ENCODE measurements around the gene LYZL2. TPM values are rescaled to one million over a fixed set of nuclear protein-coding genes. Genes with fewer than 3 reads are reported as not detected.
A peak's percentile ranks its signal among the peaks of the same experiment; 100 is the strongest.

The LYZL2 gene
- total and polyA plus RNA-seq, 9 of the 15 experiments (the other 6 are each of a cell fraction or from before 2014, with no cell fraction given) = not detected

- TF ChIP-seq, protein P1, sequence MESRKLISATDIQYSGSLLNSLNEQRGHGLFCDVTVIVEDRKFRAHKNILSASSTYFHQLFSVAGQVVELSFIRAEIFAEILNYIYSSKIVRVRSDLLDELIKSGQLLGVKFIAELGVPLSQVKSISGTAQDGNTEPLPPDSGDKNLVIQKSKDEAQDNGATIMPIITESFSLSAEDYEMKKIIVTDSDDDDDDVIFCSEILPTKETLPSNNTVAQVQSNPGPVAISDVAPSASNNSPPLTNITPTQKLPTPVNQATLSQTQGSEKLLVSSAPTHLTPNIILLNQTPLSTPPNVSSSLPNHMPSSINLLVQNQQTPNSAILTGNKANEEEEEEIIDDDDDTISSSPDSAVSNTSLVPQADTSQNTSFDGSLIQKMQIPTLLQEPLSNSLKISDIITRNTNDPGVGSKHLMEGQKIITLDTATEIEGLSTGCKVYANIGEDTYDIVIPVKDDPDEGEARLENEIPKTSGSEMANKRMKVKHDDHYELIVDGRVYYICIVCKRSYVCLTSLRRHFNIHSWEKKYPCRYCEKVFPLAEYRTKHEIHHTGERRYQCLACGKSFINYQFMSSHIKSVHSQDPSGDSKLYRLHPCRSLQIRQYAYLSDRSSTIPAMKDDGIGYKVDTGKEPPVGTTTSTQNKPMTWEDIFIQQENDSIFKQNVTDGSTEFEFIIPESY (CRISPR knock-in tag; IDR thresholded peaks at IDR 0.05) = no peak
- TF ChIP-seq RCOR1 (IDR thresholded peaks at IDR 0.05; ENCODE audit: borderline replicate concordance in 1 of 2, low read depth in 2 of 2, low read length in 2 of 2) = no peak
- no peak for TF ChIP-seq ZFPM2 (CRISPR knock-in tag; IDR thresholded peaks at IDR 0.05)
- TF ChIP-seq MAFG (tag; conservative IDR thresholded peaks at IDR 0.05) = no peak
- TF ChIP-seq PHF21A (IDR thresholded peaks at IDR 0.05; ENCODE audit: borderline replicate concordance, low read depth) = no peak
- TF ChIP-seq ETV5 (CRISPR knock-in tag; IDR thresholded peaks at IDR 0.05; ENCODE audit: low read depth) = no peak
- TF ChIP-seq SMARCE1 (IDR thresholded peaks at IDR 0.05) = no peak
- TF ChIP-seq, protein P2, sequence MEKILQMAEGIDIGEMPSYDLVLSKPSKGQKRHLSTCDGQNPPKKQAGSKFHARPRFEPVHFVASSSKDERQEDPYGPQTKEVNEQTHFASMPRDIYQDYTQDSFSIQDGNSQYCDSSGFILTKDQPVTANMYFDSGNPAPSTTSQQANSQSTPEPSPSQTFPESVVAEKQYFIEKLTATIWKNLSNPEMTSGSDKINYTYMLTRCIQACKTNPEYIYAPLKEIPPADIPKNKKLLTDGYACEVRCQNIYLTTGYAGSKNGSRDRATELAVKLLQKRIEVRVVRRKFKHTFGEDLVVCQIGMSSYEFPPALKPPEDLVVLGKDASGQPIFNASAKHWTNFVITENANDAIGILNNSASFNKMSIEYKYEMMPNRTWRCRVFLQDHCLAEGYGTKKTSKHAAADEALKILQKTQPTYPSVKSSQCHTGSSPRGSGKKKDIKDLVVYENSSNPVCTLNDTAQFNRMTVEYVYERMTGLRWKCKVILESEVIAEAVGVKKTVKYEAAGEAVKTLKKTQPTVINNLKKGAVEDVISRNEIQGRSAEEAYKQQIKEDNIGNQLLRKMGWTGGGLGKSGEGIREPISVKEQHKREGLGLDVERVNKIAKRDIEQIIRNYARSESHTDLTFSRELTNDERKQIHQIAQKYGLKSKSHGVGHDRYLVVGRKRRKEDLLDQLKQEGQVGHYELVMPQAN (IDR thresholded peaks at IDR 0.05; ENCODE audit: borderline replicate concordance) = no peak
- peak in 1 of 3 experiments; percentile 13 for TF ChIP-seq YY1 (IDR thresholded peaks at IDR 0.05; ENCODE audit: borderline replicate concordance in 1 of 3, control insufficient read depth in 1 of 3, extremely low read depth in 1 of 3, insufficient read depth in 3 of 3, insufficient read length in 1 of 3, insufficient replicate concordance in 2 of 3, low read depth in 1 of 3, low read length in 2 of 3)
- TF ChIP-seq KDM4B (IDR thresholded peaks at IDR 0.05; ENCODE audit: borderline replicate concordance in 2 of 2, low read depth in 1 of 2) = no peak
- TF ChIP-seq DIDO1 (tag; IDR thresholded peaks at IDR 0.05; ENCODE audit: low read depth) = no peak
- TF ChIP-seq AFF1 (IDR thresholded peaks at IDR 0.05; ENCODE audit: low read depth in 1 of 2, partially characterized antibody in 2 of 2) = peak in 1 of 2 experiments; percentile 22
- no peak for TF ChIP-seq CC2D1A (IDR thresholded peaks at IDR 0.05)
- peak; percentile 40 for TF ChIP-seq RBBP5 (IDR thresholded peaks at IDR 0.05; ENCODE audit: borderline replicate concordance, insufficient read depth, low read length, poor library complexity, severe bottlenecking)
- TF ChIP-seq THRAP3 (IDR thresholded peaks at IDR 0.05; ENCODE audit: borderline replicate concordance) = no peak
- TF ChIP-seq SIN3A (IDR thresholded peaks at IDR 0.05; ENCODE audit: borderline replicate concordance in 2 of 2, control insufficient read depth in 1 of 2, low read depth in 2 of 2, low read length in 2 of 2) = no peak
- no peak for TF ChIP-seq HLTF (IDR thresholded peaks at IDR 0.05)
- TF ChIP-seq PRPF4 (IDR thresholded peaks at IDR 0.05; ENCODE audit: insufficient read depth, low read depth, low read length, poor library complexity, severe bottlenecking) = no peak
- TF ChIP-seq CTBP1 (IDR thresholded peaks at IDR 0.05; ENCODE audit: borderline replicate concordance) = no peak
Observed at GRCh38 chr10:30583778-30584415, 45.7 kb downstream of the LYZL2 start (continued).
